SJSA1 (cell line): ENCODE measurements around the gene ROMO1. TPM values are rescaled to one million over a fixed set of nuclear protein-coding genes. Genes with fewer than 3 reads are reported as not detected.
"Not testable (repeated sequence)": the region's sequence is repeated elsewhere in the genome, so short reads cannot be mapped to it uniquely, and the experiment has no call there.

Source experiments
- DNase-seq, 2 experiments: peaks; one replicate each; pipeline ENCODE4 v3.0.0-alpha.2; 2015 to 2020; ENCODE audit warnings: low spot score in 2 of 2, low read depth in 1 of 2
- H3K27ac ChIP-seq: fragments of 250-450 bp; sonication (Bioruptor Pico); 2 replicates; pipeline ENCODE4 v1.5.1; 2020; ENCODE audit warnings: mild to moderate bottlenecking, moderate library complexity
- H3K27me3 ChIP-seq: fragments of 250-450 bp; sonication (Bioruptor Pico); replicated peaks from 2 replicates; pipeline ENCODE4 v1.5.1; 2020; ENCODE audit warnings: mild to moderate bottlenecking, moderate library complexity
- H3K36me3 ChIP-seq: fragments of 250-450 bp; sonication (Bioruptor Pico); 2 replicates; pipeline ENCODE4 v1.5.1; 2020; ENCODE audit warnings: mild to moderate bottlenecking
- H3K4me1 ChIP-seq: fragments of 250-450 bp; sonication (Bioruptor Pico); replicated peaks from 2 replicates; pipeline ENCODE4 v1.6.1; 2021; ENCODE audit warnings: mild to moderate bottlenecking
- H3K4me3 ChIP-seq: fragments of 250-450 bp; sonication (Bioruptor Pico); 2 replicates; pipeline ENCODE4 v1.5.1; 2020; ENCODE audit warnings: mild to moderate bottlenecking
- H3K9me3 ChIP-seq: fragments of 250-450 bp; sonication (Bioruptor Pico); replicated peaks from 2 replicates; pipeline ENCODE4 v1.5.1; 2020; ENCODE audit warnings: mild to moderate bottlenecking
- total RNA-seq: library from RNA; depleted of rRNA; stranded (reverse); fragments of >200 nt; shearing (Covaris generic); gene quantifications from 2 replicates; pipeline ENCODE4 v1.2.3, GENCODE V29; 2014

Gene ROMO1
- total RNA-seq, 1 experiment from 2014 or later = 288 TPM

DNA sequence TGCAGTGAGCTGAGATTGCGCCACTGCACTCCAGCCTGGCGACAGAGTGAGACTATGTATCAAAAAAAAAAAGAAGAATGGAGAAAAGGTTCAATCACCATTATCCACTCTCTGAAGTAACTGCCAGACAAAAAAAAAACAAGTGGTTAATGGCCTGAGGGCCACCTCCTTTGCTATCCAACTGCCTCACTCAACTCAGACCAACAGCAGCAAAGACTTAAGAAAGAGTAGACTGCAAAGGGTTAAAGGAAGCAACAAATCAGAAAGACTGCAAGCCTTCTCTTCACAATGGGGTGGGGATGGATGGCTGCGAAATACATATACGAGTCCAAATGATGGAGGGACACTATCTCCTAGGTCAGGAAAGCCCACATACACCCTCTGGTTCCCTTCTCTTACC lies 3.2 kb upstream of the ROMO1 start:
- Histone ChIP-seq H3K27me3 (no peaks in the 10 kb centered on the region), H3K4me3 (no peak overlapping the region), H3K9me3 (no peaks in the 10 kb centered on the region), H3K4me1 (peaks cover 16% of the 10 kb centered on the region), H3K36me3 (peaks cover 30% of the 10 kb centered on the region), H3K27ac (no peak overlapping the region)
- DNase-seq = peak in 1 of 2 experiments; percentile 7

DNA sequence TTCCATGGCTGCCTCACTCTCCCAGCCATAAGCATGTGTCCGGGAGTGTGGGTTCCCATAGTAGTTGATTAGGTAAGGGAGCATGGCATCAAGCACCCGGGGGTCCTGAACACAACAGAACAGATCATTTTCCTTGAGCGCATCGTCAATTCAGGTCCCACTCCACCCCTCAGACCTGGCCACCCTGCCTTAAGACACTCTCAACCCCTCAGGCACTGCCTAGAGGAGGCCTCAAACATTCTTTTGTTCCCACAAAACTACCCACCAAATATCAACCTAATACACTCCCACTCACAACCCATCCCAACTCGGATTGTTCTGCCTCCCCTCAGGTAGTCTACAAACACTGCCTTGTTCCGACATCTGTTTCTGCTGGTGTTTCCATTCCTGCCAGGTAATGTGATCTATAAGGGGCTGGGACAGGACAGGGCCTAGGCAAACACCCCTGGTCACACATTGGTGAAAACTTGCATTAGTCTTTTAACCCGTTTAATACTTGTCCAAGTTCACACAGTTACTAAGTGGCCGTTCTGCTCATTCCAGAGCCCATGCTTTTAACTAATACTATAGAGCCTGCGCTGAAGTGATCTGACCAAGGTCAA lies 1.4 kb upstream of the ROMO1 start:
- peak in 1 of 2 experiments; percentile 28 for DNase-seq
- Histone ChIP-seq H3K27me3 (no peaks in the 10 kb centered on the region), H3K4me3 (no peak overlapping the region; the same call in 1 of the 2 replicates), H3K27ac (no peak overlapping the region), H3K36me3 (peaks cover 46% of the 10 kb centered on the region), H3K4me1 (peaks cover 16% of the 10 kb centered on the region), H3K9me3 (no peaks in the 10 kb centered on the region)

DNA sequence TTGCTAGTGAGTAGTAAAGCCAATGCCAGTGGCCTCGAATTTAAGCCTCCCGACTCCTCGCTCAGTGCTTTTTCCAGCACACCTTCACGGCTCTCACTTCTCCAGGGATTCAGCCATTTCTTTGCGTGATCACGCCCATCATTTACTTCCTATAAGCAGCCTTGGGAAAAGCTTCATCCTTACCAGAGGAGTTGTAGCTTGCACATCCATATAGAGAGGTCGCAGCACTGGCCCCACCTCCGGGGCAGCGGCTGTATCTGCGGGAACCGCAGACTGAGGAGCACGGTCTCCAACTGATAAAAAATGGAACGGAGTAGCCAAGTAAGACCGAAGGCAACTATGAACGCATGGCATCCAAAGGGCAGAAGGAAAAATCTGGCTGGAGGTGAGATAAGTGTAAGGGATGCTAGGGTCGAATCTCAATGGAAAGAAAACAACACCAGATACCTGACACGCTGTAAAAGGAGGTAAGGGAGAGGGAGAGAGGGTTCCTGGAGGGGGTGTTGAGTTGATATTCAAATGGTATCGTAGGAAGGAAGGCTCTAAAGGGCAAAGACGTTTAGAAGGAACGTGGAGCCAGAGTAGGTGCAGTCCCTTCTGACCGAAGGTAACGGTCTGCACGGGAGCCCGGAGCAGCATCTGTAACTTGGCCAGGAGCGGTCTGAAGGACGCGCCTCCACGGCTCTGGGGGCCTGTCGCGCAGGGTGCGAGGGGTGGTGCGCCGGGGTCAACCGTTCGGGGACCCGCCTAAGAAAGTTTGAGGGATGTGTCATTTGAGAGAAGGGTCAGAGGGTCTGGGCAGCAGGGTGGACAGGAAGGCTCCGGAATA lies 693 bp upstream of the ROMO1 start:
- DNase-seq = peak in 1 of 2 experiments; percentile 40

DNA sequence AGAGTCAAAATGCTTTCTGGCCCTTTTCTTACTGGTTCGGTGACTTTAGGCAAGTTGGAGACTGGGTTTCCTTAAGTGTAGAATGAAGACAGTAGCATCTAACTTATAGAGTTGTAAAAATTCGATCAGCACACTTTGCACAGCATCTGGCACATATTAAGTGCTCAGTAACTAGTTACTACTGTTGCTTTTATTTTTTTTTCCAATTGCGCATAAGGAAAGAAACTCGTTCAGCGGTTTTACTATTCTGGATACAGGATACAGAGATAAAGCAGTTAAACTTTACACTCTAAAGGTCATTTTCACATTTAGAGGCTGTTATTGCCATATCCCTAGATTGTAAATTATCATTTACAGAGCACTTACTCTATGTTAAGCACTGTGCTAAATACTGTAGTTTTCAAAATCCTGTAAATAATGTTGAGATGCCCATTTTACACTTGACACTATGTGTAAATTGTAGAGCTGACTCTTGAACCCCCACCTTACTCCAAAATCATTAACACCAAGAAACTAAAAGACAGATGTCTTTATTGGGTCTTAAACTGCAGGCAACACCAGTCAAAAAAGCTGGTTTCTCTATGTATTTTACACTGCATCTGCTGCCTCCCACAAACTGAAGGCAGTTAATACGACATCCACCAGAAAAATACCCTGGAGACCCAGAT lies 886 bp downstream of the ROMO1 start:
- DNase-seq = no peak
- H3K4me3 ChIP-seq = peak overlapping the region; percentile 77
- peak overlapping the region; percentile 54; the same call in 1 of the 2 replicates for H3K27ac ChIP-seq
- H3K36me3 ChIP-seq = peaks cover 65% of the 10 kb centered on the region
- H3K4me1 ChIP-seq = peaks cover 16% of the 10 kb centered on the region
- H3K27me3 ChIP-seq = no peaks in the 10 kb centered on the region
- no peaks in the 10 kb centered on the region for H3K9me3 ChIP-seq

More for the DNA sequence above, 693 bp upstream of the ROMO1 start:
- Histone ChIP-seq H3K4me1 (peaks cover 16% of the 10 kb centered on the region), H3K4me3 (peak overlapping the region; percentile 77), H3K36me3 (peaks cover 53% of the 10 kb centered on the region), H3K27me3 (no peaks in the 10 kb centered on the region), H3K27ac (0 out of 2 replicates have a peak overlapping the region, but pooled peaks have one; percentile 54), H3K9me3 (no peaks in the 10 kb centered on the region)

DNA sequence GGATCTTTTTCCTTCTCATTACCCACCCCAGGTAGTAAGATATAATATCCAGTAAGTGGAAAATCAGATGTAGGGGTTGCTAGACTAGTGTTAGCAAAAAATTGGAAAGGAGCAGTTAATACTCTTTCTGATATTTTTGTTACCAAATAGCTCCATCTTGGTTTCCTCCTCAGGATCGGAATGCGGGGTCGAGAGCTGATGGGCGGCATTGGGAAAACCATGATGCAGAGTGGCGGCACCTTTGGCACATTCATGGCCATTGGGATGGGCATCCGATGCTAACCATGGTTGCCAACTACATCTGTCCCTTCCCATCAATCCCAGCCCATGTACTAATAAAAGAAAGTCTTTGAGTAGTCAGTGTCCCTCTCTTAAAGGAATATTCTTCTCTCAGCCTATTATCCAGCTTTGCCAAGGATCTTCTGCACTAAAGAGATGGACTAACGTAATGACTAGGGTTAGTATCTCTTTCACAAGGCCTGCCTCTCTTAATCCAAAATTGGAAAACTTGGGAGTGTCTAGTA lies 1.5 kb downstream of the ROMO1 start:
- Histone ChIP-seq H3K27me3 (no peaks in the 10 kb centered on the region), H3K9me3 (no peaks in the 10 kb centered on the region), H3K36me3 (peaks cover 67% of the 10 kb centered on the region), H3K27ac (no peak overlapping the region), H3K4me3 (no peak overlapping the region), H3K4me1 (peaks cover 16% of the 10 kb centered on the region)
- DNase-seq = peak in 1 of 2 experiments; percentile 28

DNA sequence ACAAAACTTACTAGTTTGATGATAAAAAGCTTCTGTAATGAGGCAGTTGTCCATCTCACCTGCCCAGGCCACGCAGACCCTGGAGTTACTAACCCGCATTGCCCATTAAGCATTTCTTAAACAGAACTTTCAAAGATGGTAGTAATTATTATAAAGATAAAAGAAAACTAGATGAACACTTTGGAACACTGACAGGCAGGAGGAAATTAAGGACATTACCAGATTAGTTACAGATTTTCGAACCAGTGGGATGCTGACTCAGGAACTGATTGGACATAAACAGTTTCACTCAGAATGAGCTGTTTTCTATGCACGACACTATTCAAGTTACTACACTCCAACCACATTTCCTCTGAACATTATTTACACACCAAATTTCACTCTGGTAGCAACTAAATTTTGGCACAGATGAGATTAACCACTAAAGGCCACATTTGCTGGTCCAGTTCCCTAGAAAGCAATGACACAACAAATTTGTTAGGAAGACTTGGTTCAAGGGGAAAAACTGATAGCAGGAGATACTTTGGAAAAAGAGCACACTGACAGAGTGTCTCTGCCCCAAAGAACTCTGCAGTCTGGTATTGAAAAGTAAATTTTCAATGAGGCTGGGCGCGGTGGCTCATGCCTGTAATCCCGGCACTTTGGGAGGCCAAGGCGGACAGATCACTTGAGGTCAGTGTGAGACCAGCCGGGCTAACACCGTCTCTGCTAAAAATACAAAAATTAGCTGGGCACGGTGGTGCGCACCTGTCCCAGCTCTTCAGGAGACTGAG lies 3.0 kb downstream of the ROMO1 start:
- peaks cover 78% of the 10 kb centered on the region for H3K36me3 ChIP-seq
- H3K27ac ChIP-seq = no peak overlapping the region
- peaks cover 16% of the 10 kb centered on the region for H3K4me1 ChIP-seq
- H3K9me3 ChIP-seq = no peaks in the 10 kb centered on the region
- no peak overlapping the region for H3K4me3 ChIP-seq
- H3K27me3 ChIP-seq = no peaks in the 10 kb centered on the region
- peak in 1 of 2 experiments; percentile 36 for DNase-seq

DNA sequence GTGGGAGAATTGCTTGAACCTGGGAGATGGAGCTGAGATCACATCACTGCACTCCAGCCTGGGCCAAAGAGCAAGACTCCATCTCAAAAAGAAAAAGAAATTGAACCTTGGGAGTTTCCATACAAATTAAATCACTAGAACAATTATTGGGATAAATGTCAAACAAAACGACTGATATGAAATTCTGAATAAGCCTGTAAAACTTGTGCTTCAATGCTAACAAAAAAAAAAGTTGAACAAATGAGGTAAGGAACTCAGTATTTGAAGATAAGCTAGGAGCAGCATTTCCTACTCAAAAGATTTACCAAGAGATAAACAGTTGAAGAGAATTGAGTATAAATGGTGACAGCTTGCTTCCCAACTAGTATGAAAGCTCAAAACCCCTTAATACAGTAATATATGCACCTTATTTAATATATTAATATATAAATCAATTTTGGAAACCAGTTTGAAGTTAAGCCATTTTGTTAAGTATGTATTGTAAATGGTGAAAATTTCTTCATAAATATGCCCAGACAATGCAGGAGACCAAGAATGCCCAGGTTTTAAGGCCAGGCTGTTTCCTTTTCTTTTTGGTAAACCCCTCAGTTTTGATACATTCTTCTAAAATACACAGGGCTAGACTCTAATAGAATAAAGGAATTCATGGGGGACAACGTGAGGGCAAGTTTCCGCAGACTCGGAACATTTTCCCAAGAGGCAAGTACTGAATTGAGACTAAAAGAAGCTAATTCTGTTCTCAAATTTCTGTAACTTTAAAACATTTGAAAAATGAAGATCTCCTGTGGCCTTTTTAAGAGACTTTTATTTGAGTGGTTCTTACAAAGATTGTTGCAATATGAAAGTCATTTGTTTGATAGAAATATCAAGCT lies 3.9 kb downstream of the ROMO1 start:
- Histone ChIP-seq H3K36me3 (peaks cover 86% of the 10 kb centered on the region), H3K4me1 (peaks cover 15% of the 10 kb centered on the region), H3K27ac (no peak overlapping the region), H3K4me3 (no peak overlapping the region), H3K9me3 (no peaks in the 10 kb centered on the region), H3K27me3 (no peaks in the 10 kb centered on the region)
- DNase-seq = peak in 1 of 2 experiments; percentile 8

DNA sequence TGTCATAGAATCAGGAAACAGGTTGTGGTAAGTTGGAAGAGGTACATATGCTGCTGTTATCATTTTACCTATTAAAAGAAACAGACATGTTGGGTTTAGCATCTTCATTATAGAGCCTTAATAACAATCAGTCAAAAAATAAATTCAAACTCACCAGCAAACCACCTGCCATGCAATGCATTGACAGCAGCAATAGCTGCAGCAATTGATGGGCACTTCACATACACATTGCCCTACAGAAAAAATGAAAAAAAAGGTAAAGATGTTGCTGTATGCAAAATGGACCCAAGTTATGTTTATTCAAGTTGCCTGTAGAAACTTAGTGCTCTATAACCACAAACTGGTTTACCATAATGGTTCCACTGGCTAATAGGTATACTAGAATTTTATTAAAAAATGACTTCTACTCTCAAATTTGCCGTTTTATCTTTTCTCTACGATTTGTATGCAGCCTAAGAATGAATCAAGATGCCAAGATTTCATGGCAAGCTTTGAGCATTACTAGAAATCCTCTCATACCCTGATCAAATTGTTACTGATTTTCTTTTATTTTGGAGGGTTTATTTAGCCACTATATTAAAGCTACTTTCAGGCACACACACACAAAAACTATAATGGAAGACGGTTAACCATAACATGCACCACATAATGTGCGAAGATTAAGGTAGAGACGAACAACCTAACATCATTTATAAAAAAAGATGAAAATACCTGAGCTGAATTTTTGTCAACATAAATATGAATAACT lies 5.5 kb downstream of the ROMO1 start:
- Histone ChIP-seq H3K27me3 (no peaks in the 10 kb centered on the region), H3K36me3 (peaks cover 95% of the 10 kb centered on the region), H3K4me1 (peaks cover 10% of the 10 kb centered on the region), H3K4me3 (no peak overlapping the region), H3K9me3 (no peaks in the 10 kb centered on the region), H3K27ac (no peak overlapping the region)
- no peak for DNase-seq

DNA sequence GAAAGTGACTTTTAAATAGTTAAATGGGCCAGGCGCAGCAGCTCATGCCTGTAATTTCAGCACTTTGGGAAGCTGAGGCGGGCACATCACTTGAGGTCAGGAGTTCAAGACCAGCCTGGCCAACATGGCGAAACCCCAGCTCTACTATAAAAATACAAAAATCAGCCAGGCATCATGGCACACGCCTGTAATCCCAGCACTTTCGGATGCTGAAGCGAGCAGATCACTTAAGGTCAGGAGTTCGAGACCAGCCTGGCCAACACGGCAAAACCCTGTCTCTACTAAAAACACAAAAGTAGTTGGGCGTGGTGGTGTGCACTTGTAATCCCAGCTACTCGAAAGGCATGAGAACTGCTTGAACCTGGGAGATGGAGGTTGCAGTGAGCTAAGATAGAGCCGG lies 6.7 kb downstream of the ROMO1 start:
- H3K4me3 ChIP-seq, H3K27me3 ChIP-seq, H3K9me3 ChIP-seq, H3K4me1 ChIP-seq, H3K27ac ChIP-seq: not testable (repeated sequence)
- peaks cover 100% of the 10 kb centered on the region for H3K36me3 ChIP-seq
- peak in 1 of 2 experiments; percentile 11 for DNase-seq

DNA sequence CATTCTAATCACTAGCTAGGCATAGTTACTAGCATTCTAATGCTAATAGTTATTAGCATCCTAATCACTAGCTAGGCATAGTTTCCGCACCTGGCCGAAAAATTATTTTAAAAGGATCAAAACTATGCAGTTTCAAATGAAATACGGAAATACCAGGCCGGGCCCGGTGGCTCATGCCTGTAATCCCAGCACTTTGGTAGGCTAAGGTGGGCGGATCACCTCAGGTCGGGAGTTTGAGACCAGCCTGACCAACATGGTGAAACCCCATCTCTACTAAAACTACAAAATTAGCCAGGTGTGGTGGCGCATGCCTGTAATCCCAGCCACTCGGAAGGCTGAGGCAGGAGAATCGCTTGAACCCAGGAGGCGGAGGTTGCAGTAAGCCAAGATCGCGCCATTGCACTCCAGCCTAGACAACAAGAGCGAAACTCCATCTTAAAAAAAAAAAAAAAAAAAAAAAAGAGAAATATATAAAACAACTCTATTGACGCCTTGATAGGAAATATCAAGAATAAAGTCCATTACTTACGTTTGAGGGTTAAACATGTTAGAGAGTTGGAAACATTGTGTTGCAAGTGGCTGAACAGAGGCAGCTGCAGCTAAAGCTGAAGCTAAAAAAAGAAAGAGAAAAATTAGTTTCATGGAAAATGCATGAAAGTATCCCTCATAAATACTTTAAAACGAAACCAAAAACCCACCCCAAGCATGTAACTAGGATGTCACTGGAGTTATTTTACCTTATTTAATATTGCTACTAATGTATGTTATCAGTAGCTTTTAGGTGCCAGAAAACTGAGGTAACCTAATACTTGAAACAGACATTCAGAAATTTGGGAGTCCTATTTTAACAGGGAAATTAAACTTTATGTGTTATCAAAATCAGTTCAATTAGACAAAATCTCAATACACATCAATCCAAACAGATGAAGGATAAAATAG lies 7.7 kb downstream of the ROMO1 start:
- not testable (repeated sequence) for DNase-seq, H3K4me3 ChIP-seq, H3K27me3 ChIP-seq, H3K9me3 ChIP-seq, H3K27ac ChIP-seq, H3K4me1 ChIP-seq
- H3K36me3 ChIP-seq = peaks cover 100% of the 10 kb centered on the region

DNA sequence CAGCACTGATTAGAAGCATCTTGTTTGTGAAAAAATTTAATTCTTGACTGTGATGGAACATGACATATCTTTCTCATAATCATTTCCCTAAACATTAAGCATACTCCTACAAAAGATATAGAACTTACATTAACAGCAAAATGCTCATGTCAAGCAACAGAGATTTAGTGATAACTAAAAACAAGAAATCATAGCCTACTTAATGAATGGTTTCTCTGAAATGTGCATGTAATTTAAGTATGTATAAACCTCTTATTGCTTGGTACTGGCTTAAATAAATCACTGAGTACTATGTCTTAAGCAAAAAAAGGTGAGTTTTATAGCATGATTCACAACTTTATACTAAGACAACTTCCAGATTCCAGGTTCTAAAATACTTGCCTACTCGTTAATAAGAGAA lies 9.3 kb downstream of the ROMO1 start:
- H3K9me3 ChIP-seq = no peaks in the 10 kb centered on the region
- no peaks in the 10 kb centered on the region for H3K4me1 ChIP-seq
- no peak overlapping the region for H3K27ac ChIP-seq
- peaks cover 98% of the 10 kb centered on the region for H3K36me3 ChIP-seq
- H3K4me3 ChIP-seq = no peak overlapping the region
- H3K27me3 ChIP-seq = no peaks in the 10 kb centered on the region
- no peak for DNase-seq
